GM12872 (cell line): ENCODE measurements around the gene CIBAR2.

Source experiments
- CTCF ChIP-seq: IDR thresholded peaks from 3 replicates; pipeline ENCODE4 v1.5.1; 2011; ENCODE audit warnings: low read depth, mild to moderate bottlenecking, low read length, moderate library complexity; ENCODE audit not compliant: insufficient read depth

Gene CIBAR2

DNA sequence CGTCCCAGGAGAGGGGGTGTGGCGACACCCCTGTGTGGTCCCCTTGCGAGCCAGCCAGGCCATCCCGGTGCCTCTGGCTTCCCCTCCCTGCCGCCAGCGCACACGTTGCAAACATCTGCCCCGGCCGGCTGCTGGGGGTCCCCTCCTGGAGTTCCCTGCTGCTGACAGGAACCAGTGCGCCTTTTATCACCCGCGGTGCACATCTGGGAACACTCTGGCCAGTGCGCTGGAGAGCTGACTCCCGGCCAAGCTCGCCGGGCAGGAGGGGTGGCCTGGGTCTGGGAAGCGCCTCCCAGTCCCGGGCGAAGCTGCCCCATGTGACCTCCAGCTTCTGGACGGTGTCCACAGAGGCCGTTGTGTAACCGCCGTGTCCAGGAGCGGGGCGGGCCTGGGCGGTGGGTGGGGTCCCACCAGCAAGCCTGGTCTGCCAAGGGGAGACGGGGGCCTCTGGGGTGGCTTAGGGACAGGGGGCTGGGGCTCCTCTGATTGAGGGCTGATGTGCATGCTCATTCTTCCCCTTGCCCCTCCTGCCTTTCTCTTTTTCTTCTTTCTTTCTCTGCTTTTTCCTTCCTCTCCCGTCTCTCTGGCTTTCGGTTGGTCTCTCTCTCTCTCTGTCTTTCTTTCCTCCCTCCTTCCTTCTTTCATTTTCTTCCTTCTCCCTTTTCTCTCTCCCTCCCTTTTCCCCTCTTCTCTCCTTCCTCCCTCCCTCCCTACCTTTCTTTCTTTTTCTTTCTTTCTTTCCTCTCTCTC lies 25.2 kb upstream of the CIBAR2 start:
- TF ChIP-seq CTCF, result no peak

GRCh38 chr16:85136702-85137322 lies 24.5 kb upstream of the CIBAR2 start:
- no peak for TF ChIP-seq CTCF

GRCh38 chr16:85136213-85136701 lies 24.0 kb upstream of the CIBAR2 start:
- TF ChIP-seq CTCF, result no peak

DNA sequence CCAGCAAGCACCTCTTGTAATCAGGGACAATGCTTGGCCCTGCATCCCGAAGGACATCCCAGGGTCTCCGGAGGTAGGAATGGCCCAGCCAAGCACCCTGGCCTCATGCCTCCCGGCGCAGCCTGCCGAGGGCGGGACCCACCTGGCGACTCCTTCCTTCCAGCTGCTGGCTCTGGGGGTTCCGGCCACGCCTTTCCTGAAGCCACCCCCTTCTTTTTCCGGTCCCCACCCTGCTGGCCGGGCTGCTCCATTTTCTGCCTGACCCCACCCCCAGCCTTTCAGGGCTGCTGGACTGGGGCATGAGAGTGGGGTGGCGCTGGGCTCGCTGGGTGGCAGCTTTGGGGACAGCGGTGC lies 22.5 kb upstream of the CIBAR2 start:
- TF ChIP-seq CTCF, result no peak

DNA sequence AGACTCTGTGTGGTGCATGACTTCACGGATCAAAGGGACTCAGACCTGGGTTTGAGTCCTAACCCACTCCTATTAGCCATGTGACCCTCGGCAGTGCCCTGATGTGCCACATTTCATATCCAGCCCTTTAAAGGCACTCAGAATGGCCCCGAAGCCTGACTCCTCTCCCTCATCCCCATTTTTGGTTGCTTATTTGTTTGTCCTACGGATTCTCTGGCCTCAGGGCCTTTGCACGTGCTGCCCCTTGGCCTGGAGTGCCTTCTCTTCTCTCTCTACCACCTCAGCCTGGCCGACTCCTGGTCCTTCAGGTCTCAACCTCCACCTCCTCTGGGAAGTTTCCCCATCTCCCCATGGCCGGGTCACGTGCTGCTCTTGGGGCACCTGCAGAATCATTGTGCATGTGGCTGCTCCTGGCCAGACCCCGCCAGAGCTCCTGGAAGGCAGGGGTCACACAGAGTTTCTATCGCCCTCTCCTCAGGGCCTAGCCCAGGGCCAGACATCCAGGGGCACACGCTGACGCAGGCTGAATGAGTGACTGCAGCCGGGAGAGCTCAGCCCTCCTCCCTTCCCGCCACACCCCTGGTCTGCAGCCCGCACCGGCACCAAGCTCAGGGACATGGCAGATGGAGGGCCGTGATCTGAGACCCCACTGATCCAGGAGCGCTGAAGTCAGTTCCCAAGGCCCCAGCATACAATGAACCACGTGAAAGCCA lies 22.0 kb upstream of the CIBAR2 start:
- TF ChIP-seq CTCF, result no peak

GRCh38 chr16:85133290-85133599 lies 21.0 kb upstream of the CIBAR2 start:
- TF ChIP-seq CTCF, result no peak

DNA sequence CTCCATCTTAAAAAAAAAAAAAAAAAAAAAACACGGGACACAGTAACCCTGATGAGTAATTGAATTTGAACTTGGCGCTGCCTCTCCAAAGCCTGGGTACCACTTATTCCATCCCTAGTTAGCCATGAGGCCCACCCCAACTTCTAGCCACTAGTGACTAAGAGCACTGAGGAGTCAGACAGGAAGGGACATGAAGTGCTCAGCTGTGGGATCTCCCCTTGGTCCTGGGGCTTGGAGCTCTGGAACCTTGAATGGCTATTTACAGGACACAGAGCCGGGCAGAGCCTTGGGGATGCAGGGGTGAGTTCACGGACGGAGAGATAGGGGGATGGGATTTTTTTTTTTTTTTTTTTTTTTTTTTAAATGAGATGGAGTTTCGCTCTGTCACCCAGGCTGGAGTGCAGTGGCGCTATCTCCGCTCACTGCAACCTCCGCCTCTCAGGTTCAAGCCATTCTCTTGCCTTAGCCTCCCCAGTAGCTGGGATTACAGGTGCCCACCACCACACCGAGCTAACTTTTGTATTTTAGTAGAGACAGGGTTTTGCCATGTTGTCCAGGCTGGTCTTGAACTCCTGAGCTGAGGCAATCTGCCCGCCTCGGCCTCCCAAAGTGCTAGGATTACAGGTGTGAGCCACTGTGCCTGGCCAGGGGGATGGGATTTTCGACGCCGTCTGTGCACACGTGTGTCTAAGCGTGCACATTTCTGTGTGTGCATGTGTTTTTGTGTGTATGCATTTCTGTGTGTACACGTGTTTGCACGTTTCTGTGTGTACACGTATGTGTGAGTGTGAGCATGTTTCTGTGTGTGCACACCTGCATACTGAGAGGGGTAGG lies 20.4 kb upstream of the CIBAR2 start:
- TF ChIP-seq CTCF, result no peak
